SK-N-SH treated with all-trans-retinoic acid at 6 μM for 48 hours (cell line): Measurements from ENCODE around the gene RAPGEF1.

ENCODE experiments used
- CSDC2 ChIP-seq: fragments of 250-450 bp; sonication (Bioruptor Pico); IDR thresholded peaks from 2 replicates; pipeline ENCODE4 v1.5.0; 2020; ENCODE audit warnings: mild to moderate bottlenecking, moderate library complexity
- ESRRG ChIP-seq: fragments of 250-450 bp; sonication (Bioruptor Pico); IDR thresholded peaks from 2 replicates; pipeline ENCODE4 v1.6.1; 2021; ENCODE audit warnings: mild to moderate bottlenecking
- OSR1 ChIP-seq: fragments of 250-450 bp; sonication (Bioruptor Pico); IDR thresholded peaks from 2 replicates; pipeline ENCODE4 v1.8.0; 2022; ENCODE audit warnings: moderate library complexity, mild to moderate bottlenecking, inconsistent platforms
- RARB ChIP-seq: fragments of 250-450 bp; sonication (Bioruptor Pico); IDR thresholded peaks from 2 replicates; pipeline ENCODE4 v1.8.0; 2021; ENCODE audit warnings: mild to moderate bottlenecking, moderate library complexity
- TCF4 ChIP-seq: fragments of 250-450 bp; sonication (Bioruptor Pico); IDR thresholded peaks from 2 replicates; pipeline ENCODE4 v1.8.0; 2021; ENCODE audit warnings: mild to moderate bottlenecking, moderate library complexity, borderline replicate concordance
- ZFP3 ChIP-seq: fragments of 250-450 bp; sonication (Bioruptor Pico); IDR thresholded peaks from 2 replicates; pipeline ENCODE4 v1.5.0; 2020; ENCODE audit warnings: mild to moderate bottlenecking, moderate library complexity
- ZFP30 ChIP-seq: fragments of 450-650 bp; formaldehyde crosslinking; IDR thresholded peaks from 2 replicates; pipeline ENCODE4 v1.5.0; 2022; ENCODE audit warnings: mild to moderate bottlenecking, moderate library complexity
- ZNF565 ChIP-seq: fragments of 450-650 bp; formaldehyde crosslinking; conservative IDR thresholded peaks from 2 replicates; pipeline ENCODE4 v1.5.0; 2020; ENCODE audit warnings: low read depth, mild to moderate bottlenecking, moderate library complexity
- TF ChIP-seq, protein P1 (sequence below): fragments of 250-450 bp; sonication (Bioruptor Pico); IDR thresholded peaks from 2 replicates; pipeline ENCODE4 v1.8.0; 2021; ENCODE audit warnings: low read depth, mild to moderate bottlenecking, moderate library complexity, borderline replicate concordance
- TF ChIP-seq, protein P2 (sequence below): fragments of 250-450 bp; sonication (Bioruptor Pico); IDR thresholded peaks from 2 replicates; pipeline ENCODE4 v1.5.1; 2020; ENCODE audit warnings: low read depth, mild to moderate bottlenecking, moderate library complexity

DNA sequence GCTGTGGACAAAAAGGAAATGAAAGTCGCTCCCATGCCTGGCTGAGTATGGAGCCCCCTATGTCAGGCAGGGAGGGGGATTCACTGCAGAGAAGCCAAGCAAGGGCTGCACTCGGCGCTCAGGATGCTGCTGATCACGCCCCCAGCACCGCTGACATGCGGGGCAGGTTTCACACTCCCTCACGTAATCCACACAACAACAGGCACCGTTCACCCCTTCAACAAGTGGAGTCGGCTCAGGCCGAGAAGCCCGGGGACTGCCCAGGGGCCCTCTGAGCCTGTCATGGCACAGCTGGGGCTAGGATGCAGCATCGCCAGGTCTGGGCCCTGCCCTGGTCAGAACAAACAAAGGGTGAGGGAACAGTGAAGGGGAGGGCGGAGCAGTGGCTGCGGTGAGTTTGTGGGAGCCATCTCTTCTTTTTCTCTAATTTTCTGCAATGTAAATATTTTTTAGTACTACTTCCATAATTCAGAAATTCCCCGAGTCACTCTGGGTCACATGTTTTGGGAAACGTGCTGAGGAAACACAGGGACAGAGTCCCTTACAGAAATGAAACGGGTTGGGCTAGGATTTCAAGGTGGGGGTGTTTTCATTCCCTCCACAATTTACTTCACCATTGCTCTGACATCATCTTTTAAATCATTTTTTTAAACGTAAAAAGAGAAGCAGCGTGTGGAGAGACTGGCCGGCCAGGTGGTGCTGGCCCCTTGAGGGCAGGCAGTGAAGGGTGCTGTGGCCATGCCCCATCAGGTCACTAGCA is 144.8 kb downstream of the RAPGEF1 start:
- TF ChIP-seq CSDC2 (CRISPR knock-in tag) (no peak), ZFP30 (CRISPR knock-in tag) (no peak), ZNF565 (CRISPR knock-in tag) (no peak), TCF4 (CRISPR knock-in tag) (no peak), RARB (CRISPR knock-in tag) (no peak), ESRRG (CRISPR knock-in tag) (no peak), OSR1 (CRISPR knock-in tag) (no peak), ZFP3 (CRISPR knock-in tag) (no peak)
- TF ChIP-seq, protein P1, sequence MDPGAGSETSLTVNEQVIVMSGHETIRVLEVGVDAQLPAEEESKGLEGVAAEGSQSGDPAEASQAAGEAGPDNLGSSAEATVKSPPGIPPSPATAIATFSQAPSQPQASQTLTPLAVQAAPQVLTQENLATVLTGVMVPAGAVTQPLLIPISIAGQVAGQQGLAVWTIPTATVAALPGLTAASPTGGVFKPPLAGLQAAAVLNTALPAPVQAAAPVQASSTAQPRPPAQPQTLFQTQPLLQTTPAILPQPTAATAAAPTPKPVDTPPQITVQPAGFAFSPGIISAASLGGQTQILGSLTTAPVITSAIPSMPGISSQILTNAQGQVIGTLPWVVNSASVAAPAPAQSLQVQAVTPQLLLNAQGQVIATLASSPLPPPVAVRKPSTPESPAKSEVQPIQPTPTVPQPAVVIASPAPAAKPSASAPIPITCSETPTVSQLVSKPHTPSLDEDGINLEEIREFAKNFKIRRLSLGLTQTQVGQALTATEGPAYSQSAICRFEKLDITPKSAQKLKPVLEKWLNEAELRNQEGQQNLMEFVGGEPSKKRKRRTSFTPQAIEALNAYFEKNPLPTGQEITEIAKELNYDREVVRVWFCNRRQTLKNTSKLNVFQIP (CRISPR knock-in tag) = no peak
- TF ChIP-seq, protein P2, sequence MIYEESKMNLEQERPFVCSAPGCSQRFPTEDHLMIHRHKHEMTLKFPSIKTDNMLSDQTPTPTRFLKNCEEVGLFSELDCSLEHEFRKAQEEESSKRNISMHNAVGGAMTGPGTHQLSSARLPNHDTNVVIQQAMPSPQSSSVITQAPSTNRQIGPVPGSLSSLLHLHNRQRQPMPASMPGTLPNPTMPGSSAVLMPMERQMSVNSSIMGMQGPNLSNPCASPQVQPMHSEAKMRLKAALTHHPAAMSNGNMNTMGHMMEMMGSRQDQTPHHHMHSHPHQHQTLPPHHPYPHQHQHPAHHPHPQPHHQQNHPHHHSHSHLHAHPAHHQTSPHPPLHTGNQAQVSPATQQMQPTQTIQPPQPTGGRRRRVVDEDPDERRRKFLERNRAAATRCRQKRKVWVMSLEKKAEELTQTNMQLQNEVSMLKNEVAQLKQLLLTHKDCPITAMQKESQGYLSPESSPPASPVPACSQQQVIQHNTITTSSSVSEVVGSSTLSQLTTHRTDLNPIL (CRISPR knock-in tag) = no peak
